Stimulated activated CD8-positive, alpha-beta memory T cell treated with anti-CD3 and anti-CD28 coated beads, Interleukin-15, amount 100 ng/mL, for 24 hours (primary cell): Measurements from ENCODE around the gene OR10H4.
"Not testable (repeated sequence)": the region's sequence is repeated elsewhere in the genome, so short reads cannot be mapped to it uniquely, and the experiment has no call there.

Experiments used
- DNase-seq: peaks from one replicate; pipeline ENCODE4 v3.0.0-alpha.2; 2020; ENCODE audit warnings: low read depth

The OR10H4 gene

GRCh38 chr19:15948223-15949058 lies at the start of gene OR10H4:
Gene OR10H4 (plus strand): TSS chr19:15949008. CDS start chr19:15949008, 0 bp downstream.
- DNase-seq = no peak

- not testable (repeated sequence) for DNase-seq
These were observed 49.2 kb upstream of the OR10H4 start for GRCh38 chr19:15899561-15899960.

GRCh38 chr19:15900032-15900431 lies 48.8 kb upstream of the OR10H4 start:
- DNase-seq = not testable (repeated sequence)

- DNase-seq = no peak
These were observed 48.3 kb upstream of the OR10H4 start for GRCh38 chr19:15900504-15900903.

GRCh38 chr19:15902254-15902653 lies 46.6 kb upstream of the OR10H4 start:
- no peak for DNase-seq

GRCh38 chr19:15902898-15903297 lies 45.9 kb upstream of the OR10H4 start:
- not testable (repeated sequence) for DNase-seq

- no peak for DNase-seq
These were observed 43.8 kb upstream of the OR10H4 start for GRCh38 chr19:15905026-15905425.

GRCh38 chr19:15911599-15912235 lies 37.1 kb upstream of the OR10H4 start:
- DNase-seq = no peak

- no peak for DNase-seq
These were observed 35.4 kb upstream of the OR10H4 start for GRCh38 chr19:15913384-15913783.

GRCh38 chr19:15913830-15914229 lies 35.0 kb upstream of the OR10H4 start:
- no peak for DNase-seq

GRCh38 chr19:15915109-15915508 lies 33.7 kb upstream of the OR10H4 start:
- DNase-seq = no peak

GRCh38 chr19:15919243-15919642 lies 29.6 kb upstream of the OR10H4 start:
- no peak for DNase-seq

- DNase-seq = no peak
These were observed 26.8 kb upstream of the OR10H4 start for GRCh38 chr19:15922021-15922420.

GRCh38 chr19:15923702-15924101 lies 25.1 kb upstream of the OR10H4 start:
- DNase-seq = no peak

- no peak for DNase-seq
These were observed 22.3 kb upstream of the OR10H4 start for GRCh38 chr19:15926484-15926883.

GRCh38 chr19:15928321-15928720 lies 20.5 kb upstream of the OR10H4 start:
- DNase-seq = no peak

- DNase-seq = not testable (repeated sequence)
These were observed 15.0 kb upstream of the OR10H4 start for GRCh38 chr19:15933761-15934331.

GRCh38 chr19:15934332-15935078 lies 14.3 kb upstream of the OR10H4 start, which contains the start of gene CYP4F11:
Gene CYP4F11 (minus strand): TSS chr19:15934529. CDS start chr19:15934408, 121 bp downstream.
- DNase-seq = no peak

- DNase-seq = no peak
These were observed 13.6 kb upstream of the OR10H4 start for GRCh38 chr19:15935167-15935702.

- no peak for DNase-seq
These were observed 12.6 kb upstream of the OR10H4 start for GRCh38 chr19:15936173-15936572.

GRCh38 chr19:15936950-15937349 lies 11.9 kb upstream of the OR10H4 start:
- DNase-seq = no peak

GRCh38 chr19:15937771-15938170 lies 11.0 kb upstream of the OR10H4 start:
- DNase-seq = no peak
